Measurements from ENCODE around the gene INSR. TPM values are rescaled to one million over a fixed set of nuclear protein-coding genes. Genes with fewer than 3 reads are reported as not detected.

Gene INSR
- polyA plus RNA-seq, 1 of the 3 experiments (the other 2 are of a cell fraction) = 3.6 TPM

GRCh38 chr19:7230826-7231225 is 63.4 kb downstream of the INSR start:
- Histone ChIP-seq H3K36me3 (replicated peaks in 1 of 2; ENCODE audit: control insufficient read depth in 1 of 2, insufficient read depth in 2 of 2, low read length in 1 of 2) (no peaks in the 10 kb centered on the region), H3K79me2 (ENCODE audit: insufficient read depth) (no peaks in the 10 kb centered on the region), H3K27me3 (ENCODE audit: insufficient read depth) (no peaks in the 10 kb centered on the region), H2AFZ (ENCODE audit: low read depth) (no peak overlapping the region), H3K9me2 (no peaks in the 10 kb centered on the region), H3K9ac (no peak overlapping the region), H3K4me1 (ENCODE audit: control insufficient read depth in 1 of 2, insufficient read depth in 2 of 2, low read depth in 1 of 2, low read length in 1 of 2) (peaks cover 0 to 5% of the 10 kb centered on the region in 2 experiments; a peak in 1 of 4 replicates), H3K9me3 (no peaks in the 10 kb centered on the region), H3K27ac (ENCODE audit: low read depth in 2 of 2, low read length in 1 of 2) (no peak overlapping the region), H4K20me1 (ENCODE audit: insufficient read depth) (no peaks in the 10 kb centered on the region), H3K4me3 (ENCODE audit: low read depth in 2 of 2, low read length in 1 of 2) (no peak overlapping the region), H3K4me2 (no peak overlapping the region), H3F3A (replicated peaks; ENCODE audit: insufficient read depth) (no peaks in the 10 kb centered on the region)
- no peak for TF ChIP-seq YY1 (IDR thresholded peaks at IDR 0.05; ENCODE audit: low read depth)
- DNase-seq = no peak
- 91% methylated on average over 9 of the region's 9 CpGs for WGBS (ENCODE audit: low lambda C conversion rate)
- CTCF ChIA-PET = no interaction called here
- POLR2A ChIA-PET = no interaction called here

GRCh38 chr19:7229735-7230134 is 64.5 kb downstream of the INSR start:
- Histone ChIP-seq H3K79me2 (ENCODE audit: insufficient read depth) (no peaks in the 10 kb centered on the region), H4K20me1 (ENCODE audit: insufficient read depth) (no peaks in the 10 kb centered on the region), H3K9me3 (no peaks in the 10 kb centered on the region), H3K4me3 (ENCODE audit: low read depth in 2 of 2, low read length in 1 of 2) (no peak overlapping the region), H3K27ac (ENCODE audit: low read depth in 2 of 2, low read length in 1 of 2) (no peak overlapping the region), H3F3A (replicated peaks; ENCODE audit: insufficient read depth) (no peaks in the 10 kb centered on the region), H3K9me2 (no peaks in the 10 kb centered on the region), H3K27me3 (ENCODE audit: insufficient read depth) (no peaks in the 10 kb centered on the region), H3K9ac (no peak overlapping the region), H3K36me3 (replicated peaks in 1 of 2; ENCODE audit: control insufficient read depth in 1 of 2, insufficient read depth in 2 of 2, low read length in 1 of 2) (no peaks in the 10 kb centered on the region), H3K4me1 (ENCODE audit: control insufficient read depth in 1 of 2, insufficient read depth in 2 of 2, low read depth in 1 of 2, low read length in 1 of 2) (peaks cover 0 to 5% of the 10 kb centered on the region in 2 experiments; a peak in 1 of 4 replicates), H2AFZ (ENCODE audit: low read depth) (no peak overlapping the region), H3K4me2 (no peak overlapping the region)
- no peak for TF ChIP-seq NFIC (IDR thresholded peaks at IDR 0.05; ENCODE audit: borderline replicate concordance)
- no peak for TF ChIP-seq RCOR1 (IDR thresholded peaks at IDR 0.05; ENCODE audit: low read length)
- no peak for TF ChIP-seq IRF3 (IDR thresholded peaks at IDR 0.05; ENCODE audit: low read depth, low read length)
- no peak for TF ChIP-seq TAF1 (IDR thresholded peaks at IDR 0.05; ENCODE audit: borderline replicate concordance, low read depth, low read length)
- no peak for TF ChIP-seq EP300 (IDR thresholded peaks at IDR 0.05; ENCODE audit: borderline replicate concordance in 1 of 2, low read depth in 1 of 2, low read length in 1 of 2)
- no peak for TF ChIP-seq TCF12 (IDR thresholded peaks at IDR 0.05)
- no peak for TF ChIP-seq CTCF (IDR thresholded peaks at IDR 0.05)
- CTCF ChIA-PET = interaction anchor here (0.5 kb wide), 1 partner anchor 352 kb away, joined by 3 read pairs; no protein-coding TSS in a partner anchor
- DNase-seq = no peak
- WGBS (ENCODE audit: low lambda C conversion rate) = 82% methylated on average over 5 of the region's 5 CpGs
- POLR2A ChIA-PET = no interaction called here

GRCh38 chr19:7228935-7229541 is 65.2 kb downstream of the INSR start:
- DNase-seq = no peak
- no peak for TF ChIP-seq JUND (IDR thresholded peaks at IDR 0.05)
- TF ChIP-seq RAD21 (IDR thresholded peaks at IDR 0.05; ENCODE audit: low read length) = no peak
- TF ChIP-seq SIN3A (IDR thresholded peaks at IDR 0.05; ENCODE audit: borderline replicate concordance, low read depth, low read length) = no peak
- TF ChIP-seq FOXJ3 (CRISPR knock-in tag; IDR thresholded peaks at IDR 0.05) = no peak
- TF ChIP-seq SMC3 (IDR thresholded peaks at IDR 0.05; ENCODE audit: low read depth, low read length) = no peak
- TF ChIP-seq EP300 (IDR thresholded peaks at IDR 0.05; ENCODE audit: borderline replicate concordance in 1 of 2, low read depth in 1 of 2, low read length in 1 of 2) = no peak
- TF ChIP-seq MXI1 (IDR thresholded peaks at IDR 0.05; ENCODE audit: low read depth, low read length) = no peak
- TF ChIP-seq RXRA (IDR thresholded peaks at IDR 0.05; ENCODE audit: borderline replicate concordance, low read depth) = no peak
- no peak for TF ChIP-seq CHD2 (IDR thresholded peaks at IDR 0.05; ENCODE audit: low read length, partially characterized antibody)
- TF ChIP-seq YY1 (IDR thresholded peaks at IDR 0.05; ENCODE audit: low read depth) = no peak
- no peak for TF ChIP-seq ELF1 (IDR thresholded peaks at IDR 0.05)
- TF ChIP-seq RCOR1 (IDR thresholded peaks at IDR 0.05; ENCODE audit: low read length) = no peak
- no peak for TF ChIP-seq EZH2phosphoT487 (IDR thresholded peaks at IDR 0.05; ENCODE audit: borderline replicate concordance, low read depth)
- TF ChIP-seq FOSL2 (IDR thresholded peaks at IDR 0.05; ENCODE audit: borderline replicate concordance, low read depth) = no peak
- TF ChIP-seq RFX5 (IDR thresholded peaks at IDR 0.05; ENCODE audit: low read length) = no peak
- no peak overlapping the region for H3K27ac ChIP-seq (ENCODE audit: low read depth in 2 of 2, low read length in 1 of 2)
- peaks cover 0 to 5% of the 10 kb centered on the region in 2 experiments; a peak in 1 of 4 replicates for H3K4me1 ChIP-seq (ENCODE audit: control insufficient read depth in 1 of 2, insufficient read depth in 2 of 2, low read depth in 1 of 2, low read length in 1 of 2)
- no peaks in the 10 kb centered on the region for H3K27me3 ChIP-seq (ENCODE audit: insufficient read depth)
- no peaks in the 10 kb centered on the region for H3K36me3 ChIP-seq (replicated peaks in 1 of 2; ENCODE audit: control insufficient read depth in 1 of 2, insufficient read depth in 2 of 2, low read length in 1 of 2)
- CTCF ChIA-PET = no interaction called here
- no peak overlapping the region for H3K9ac ChIP-seq
- no peaks in the 10 kb centered on the region for H3K9me3 ChIP-seq
- POLR2A ChIA-PET = no interaction called here
- H3K9me2 ChIP-seq = no peaks in the 10 kb centered on the region
- H4K20me1 ChIP-seq (ENCODE audit: insufficient read depth) = no peaks in the 10 kb centered on the region
- H3K4me3 ChIP-seq (ENCODE audit: low read depth in 2 of 2, low read length in 1 of 2) = no peak overlapping the region
- WGBS (ENCODE audit: low lambda C conversion rate) = 24% methylated on average over 1 of the region's 1 CpG
- no peak overlapping the region for H3K4me2 ChIP-seq
- no peaks in the 10 kb centered on the region for H3F3A ChIP-seq (replicated peaks; ENCODE audit: insufficient read depth)
- H3K79me2 ChIP-seq (ENCODE audit: insufficient read depth) = no peaks in the 10 kb centered on the region
- H2AFZ ChIP-seq (ENCODE audit: low read depth) = no peak overlapping the region
